MM.1S (cell line): ENCODE data around the gene SMAD3.

ENCODE experiments used
- EZH2 ChIP-seq: fragments of 300-600 bp; sonication (generic); optimal IDR thresholded peaks from 2 replicates; pipeline ENCODE3; 2017; ENCODE audit warnings: low read depth, mild to moderate bottlenecking, antibody characterized with exemption, low read length, mixed read lengths
- EZH2phosphoT487 ChIP-seq: fragments of 300-600 bp; sonication (generic); IDR thresholded peaks from 2 replicates; pipeline ENCODE4 v1.6.1; 2018; ENCODE audit warnings: antibody characterized with exemption, low read length
- TF ChIP-seq, protein P1 (sequence below): fragments of 300-600 bp; sonication (generic); IDR thresholded peaks from 2 replicates; pipeline ENCODE4 v1.5.1; 2016; ENCODE audit warnings: antibody characterized with exemption, low read length, mixed read lengths

DNA sequence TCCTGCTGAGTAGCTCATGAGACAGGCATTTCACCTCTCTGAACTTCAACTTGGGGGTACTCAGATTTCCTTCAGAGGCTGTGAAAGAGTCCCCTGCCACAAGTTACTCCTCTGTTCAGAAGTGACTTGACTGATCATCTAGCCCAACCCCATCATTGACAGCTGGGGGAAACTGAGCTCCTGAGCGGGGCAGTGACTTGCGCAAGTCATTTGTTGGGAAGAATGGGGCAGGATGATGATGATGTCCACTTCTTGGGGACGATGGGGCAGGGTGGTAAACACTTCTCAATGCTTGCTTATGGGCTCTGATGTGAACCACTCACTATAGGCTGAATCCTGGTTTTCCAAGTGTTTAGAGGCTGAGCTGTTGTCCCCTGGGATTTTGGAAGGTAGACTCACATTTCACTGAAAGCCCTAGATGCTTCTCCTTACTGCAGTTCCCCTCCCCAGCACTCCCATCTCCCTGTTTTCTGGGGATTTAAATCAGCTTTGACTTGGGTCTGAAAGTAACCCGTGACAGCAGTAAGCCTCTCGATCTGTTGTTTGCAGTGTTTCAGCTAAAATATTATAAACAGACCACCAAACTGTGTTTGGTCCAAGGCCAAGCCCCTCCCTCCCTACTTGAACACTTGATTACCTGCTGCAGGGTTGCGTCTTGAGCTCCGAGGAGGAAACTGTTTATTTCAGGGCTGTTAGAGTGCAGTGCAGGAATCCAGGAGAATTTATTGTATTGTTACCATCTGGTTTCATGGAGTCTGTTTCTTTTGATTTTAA is 25.1 kb downstream of the SMAD3 start:
- TF ChIP-seq, protein P1, sequence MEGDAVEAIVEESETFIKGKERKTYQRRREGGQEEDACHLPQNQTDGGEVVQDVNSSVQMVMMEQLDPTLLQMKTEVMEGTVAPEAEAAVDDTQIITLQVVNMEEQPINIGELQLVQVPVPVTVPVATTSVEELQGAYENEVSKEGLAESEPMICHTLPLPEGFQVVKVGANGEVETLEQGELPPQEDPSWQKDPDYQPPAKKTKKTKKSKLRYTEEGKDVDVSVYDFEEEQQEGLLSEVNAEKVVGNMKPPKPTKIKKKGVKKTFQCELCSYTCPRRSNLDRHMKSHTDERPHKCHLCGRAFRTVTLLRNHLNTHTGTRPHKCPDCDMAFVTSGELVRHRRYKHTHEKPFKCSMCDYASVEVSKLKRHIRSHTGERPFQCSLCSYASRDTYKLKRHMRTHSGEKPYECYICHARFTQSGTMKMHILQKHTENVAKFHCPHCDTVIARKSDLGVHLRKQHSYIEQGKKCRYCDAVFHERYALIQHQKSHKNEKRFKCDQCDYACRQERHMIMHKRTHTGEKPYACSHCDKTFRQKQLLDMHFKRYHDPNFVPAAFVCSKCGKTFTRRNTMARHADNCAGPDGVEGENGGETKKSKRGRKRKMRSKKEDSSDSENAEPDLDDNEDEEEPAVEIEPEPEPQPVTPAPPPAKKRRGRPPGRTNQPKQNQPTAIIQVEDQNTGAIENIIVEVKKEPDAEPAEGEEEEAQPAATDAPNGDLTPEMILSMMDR, result no peak
- TF ChIP-seq EZH2 (no peak), EZH2phosphoT487 (no peak)
